Lower lobe of right lung (tissue), 2 donors: ENCODE data around the gene TMEM63B. TPM values are rescaled to one million over a fixed set of nuclear protein-coding genes. Genes with fewer than 3 reads are reported as not detected.

Experiments
- ATAC-seq, 2 donors: fragments of 200-7000 bp; cut with Tn5 transposase; one replicate each; pipeline ENCODE4 v1.9.1; 2020 to 2022; ENCODE audit warnings: mild to moderate bottlenecking in 2 of 2, moderate library complexity in 2 of 2
- DNase-seq: peaks from one replicate; pipeline ENCODE4 v3.0.0-alpha.2; 2020
- H3K27ac ChIP-seq: fragments of 200-600 bp; one replicate; pipeline ENCODE4 v1.8.0; 2022
- H3K27me3 ChIP-seq: fragments of 200-600 bp; one replicate; pipeline ENCODE4 v1.8.0; 2022; ENCODE audit warnings: low read depth
- H3K36me3 ChIP-seq: fragments of 200-600 bp; one replicate; pipeline ENCODE4 v1.8.0; 2022; ENCODE audit warnings: mild to moderate bottlenecking
- H3K4me1 ChIP-seq: fragments of 200-600 bp; one replicate; pipeline ENCODE4 v1.8.0; 2022
- H3K4me3 ChIP-seq: fragments of 200-600 bp; one replicate; pipeline ENCODE4 v1.8.0; 2022; ENCODE audit warnings: mild to moderate bottlenecking
- H3K9me3 ChIP-seq: fragments of 200-600 bp; one replicate; pipeline ENCODE4 v1.8.0; 2022
- intact Hi-C: fragments of 100-400 bp; cut with DNase I; formaldehyde crosslinking; loops from one replicate; pipeline ENCODE4 v1.11.0; 2022
- total RNA-seq: library from RNA; stranded (reverse); fragmentation: NEBNext Ultra II Directional; extraction: Animal tissue kit (Norgen Biotek cat#: 25700); gene quantifications from one replicate; pipeline ENCODE4 v1.2.1, GENCODE V29; 2021
- TF ChIP-seq, protein P1 (sequence below): fragments of 200-600 bp; IDR thresholded peaks from one replicate; pipeline ENCODE4 v1.8.0; 2022; ENCODE audit warnings: antibody characterized with exemption, mild to moderate bottlenecking
- donor health status: DM: no; HTN: yes; CAD: no; lungs with severe emphysema.

TMEM63B gene
- total RNA-seq, 1 donor from 2014 or later: 99.2 TPM

DNA sequence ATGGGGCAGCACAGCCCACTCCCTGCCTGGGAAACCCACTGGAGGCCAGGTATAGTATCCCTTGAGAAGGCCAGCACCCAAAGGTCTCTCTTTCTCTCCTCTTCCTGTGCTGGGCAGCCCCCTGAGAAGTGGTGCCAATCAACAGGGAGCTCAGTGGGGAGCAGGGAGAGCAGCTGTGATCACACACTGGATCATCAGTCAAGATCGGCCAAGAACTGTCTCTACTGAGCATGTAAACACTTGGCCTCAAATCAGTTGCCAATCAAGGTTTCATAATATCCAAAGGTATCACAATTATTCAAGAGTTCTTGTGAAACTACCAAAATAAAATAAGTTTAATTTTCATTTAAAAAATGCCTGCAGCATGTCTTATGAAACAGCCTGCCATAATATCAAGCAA lies 18.9 kb upstream of the TMEM63B start:
- Histone ChIP-seq H3K27me3 (no peaks in the 10 kb centered on the region), H3K4me1 (peaks cover 55% of the 10 kb centered on the region), H3K9me3 (no peaks in the 10 kb centered on the region), H3K36me3 (peaks cover 72% of the 10 kb centered on the region), H3K27ac (no peak overlapping the region), H3K4me3 (no peak overlapping the region)
- intact Hi-C loops: no loop called here
- no peak for ATAC-seq
- TF ChIP-seq, protein P1, sequence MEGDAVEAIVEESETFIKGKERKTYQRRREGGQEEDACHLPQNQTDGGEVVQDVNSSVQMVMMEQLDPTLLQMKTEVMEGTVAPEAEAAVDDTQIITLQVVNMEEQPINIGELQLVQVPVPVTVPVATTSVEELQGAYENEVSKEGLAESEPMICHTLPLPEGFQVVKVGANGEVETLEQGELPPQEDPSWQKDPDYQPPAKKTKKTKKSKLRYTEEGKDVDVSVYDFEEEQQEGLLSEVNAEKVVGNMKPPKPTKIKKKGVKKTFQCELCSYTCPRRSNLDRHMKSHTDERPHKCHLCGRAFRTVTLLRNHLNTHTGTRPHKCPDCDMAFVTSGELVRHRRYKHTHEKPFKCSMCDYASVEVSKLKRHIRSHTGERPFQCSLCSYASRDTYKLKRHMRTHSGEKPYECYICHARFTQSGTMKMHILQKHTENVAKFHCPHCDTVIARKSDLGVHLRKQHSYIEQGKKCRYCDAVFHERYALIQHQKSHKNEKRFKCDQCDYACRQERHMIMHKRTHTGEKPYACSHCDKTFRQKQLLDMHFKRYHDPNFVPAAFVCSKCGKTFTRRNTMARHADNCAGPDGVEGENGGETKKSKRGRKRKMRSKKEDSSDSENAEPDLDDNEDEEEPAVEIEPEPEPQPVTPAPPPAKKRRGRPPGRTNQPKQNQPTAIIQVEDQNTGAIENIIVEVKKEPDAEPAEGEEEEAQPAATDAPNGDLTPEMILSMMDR: no peak
- no peak for DNase-seq

DNA sequence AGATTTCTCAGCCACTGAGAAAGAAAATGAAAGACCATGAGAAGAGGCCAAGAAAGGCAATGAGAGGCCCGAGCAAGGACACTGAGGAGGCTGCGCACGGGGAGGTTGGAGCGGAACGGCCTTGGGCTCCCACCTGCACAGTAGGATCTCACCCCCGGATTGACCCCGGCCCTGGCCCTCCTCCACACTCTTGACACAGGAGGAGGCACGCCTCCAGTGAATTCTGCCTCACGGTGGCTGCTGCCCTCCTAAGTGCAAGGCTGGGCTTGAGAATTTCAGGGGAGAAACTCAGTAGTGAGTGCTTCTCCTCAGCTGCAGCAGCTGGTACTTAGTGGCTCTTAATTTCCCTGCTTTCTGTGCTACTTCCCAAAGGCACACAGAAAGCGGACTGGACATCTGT lies 18.1 kb upstream of the TMEM63B start:
- H3K27me3 ChIP-seq: no peaks in the 10 kb centered on the region
- TF ChIP-seq, protein P1: no peak
- peaks cover 72% of the 10 kb centered on the region for H3K36me3 ChIP-seq
- no peaks in the 10 kb centered on the region for H3K9me3 ChIP-seq
- no peak for DNase-seq
- intact Hi-C loops: no loop called here
- H3K27ac ChIP-seq: no peak overlapping the region
- no peak overlapping the region for H3K4me3 ChIP-seq
- peaks cover 48% of the 10 kb centered on the region for H3K4me1 ChIP-seq
- ATAC-seq: no peak

- DNase-seq (no peak), ATAC-seq (no peak)
- Histone ChIP-seq H3K9me3 (no peaks in the 10 kb centered on the region), H3K27ac (no peak overlapping the region), H3K27me3 (no peaks in the 10 kb centered on the region), H3K4me1 (peaks cover 44% of the 10 kb centered on the region), H3K4me3 (no peak overlapping the region), H3K36me3 (peaks cover 74% of the 10 kb centered on the region)
- intact Hi-C loops: no loop called here
- TF ChIP-seq, protein P1: no peak
These were observed 17.2 kb upstream of the TMEM63B start for GRCh38 chr6:44110005-44110676.

DNA sequence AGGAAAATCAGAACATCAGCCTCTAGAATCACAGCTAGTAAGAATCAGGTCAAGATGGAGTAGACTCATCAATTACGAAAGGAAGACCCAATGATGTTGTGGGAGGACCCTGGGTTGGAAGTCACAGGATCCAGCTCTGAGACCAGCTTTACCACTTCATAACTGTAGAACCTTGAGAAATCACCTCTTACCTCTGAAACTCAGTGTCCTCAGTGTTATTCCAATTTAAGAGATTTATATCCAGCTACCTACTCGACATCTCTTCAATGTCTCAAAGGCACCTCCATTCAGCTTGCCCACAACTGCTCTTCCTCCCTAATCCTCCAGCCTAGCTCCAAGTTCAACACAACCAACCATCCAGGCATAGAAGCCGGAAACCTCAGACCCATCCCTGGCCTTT lies 16.4 kb upstream of the TMEM63B start:
- no peaks in the 10 kb centered on the region for H3K9me3 ChIP-seq
- ATAC-seq (no peak), DNase-seq (no peak)
- TF ChIP-seq, protein P1: no peak
- H3K36me3 ChIP-seq: peaks cover 82% of the 10 kb centered on the region
- H3K27me3 ChIP-seq: no peaks in the 10 kb centered on the region
- intact Hi-C loops: no loop called here
- no peak overlapping the region for H3K27ac ChIP-seq
- peaks cover 43% of the 10 kb centered on the region for H3K4me1 ChIP-seq
- no peak overlapping the region for H3K4me3 ChIP-seq

GRCh38 chr6:44111434-44112417 lies 15.6 kb upstream of the TMEM63B start:
- no peak overlapping the region for H3K27ac ChIP-seq
- peaks cover 84% of the 10 kb centered on the region for H3K36me3 ChIP-seq
- peak in 1 of 2 donors; percentile 43 for ATAC-seq
- intact Hi-C loops: no loop called here
- no peaks in the 10 kb centered on the region for H3K9me3 ChIP-seq
- TF ChIP-seq, protein P1: no peak
- DNase-seq: no peak
- no peak overlapping the region for H3K4me3 ChIP-seq
- no peaks in the 10 kb centered on the region for H3K27me3 ChIP-seq
- H3K4me1 ChIP-seq: peaks cover 43% of the 10 kb centered on the region
